Ishikawa (cell line): Measurements from ENCODE around the gene TDO2.

ENCODE experiments used
- CEBPB ChIP-seq: IDR thresholded peaks from 2 replicates; pipeline ENCODE4 v1.6.1; 2012
- CREB1 ChIP-seq: IDR thresholded peaks from 2 replicates; pipeline ENCODE4 v1.6.1; 2012; ENCODE audit warnings: low read depth
- EGR1 ChIP-seq: IDR thresholded peaks from 2 replicates; pipeline ENCODE4 v1.6.1; 2012
- EP300 ChIP-seq: IDR thresholded peaks from 2 replicates; pipeline ENCODE4 v1.6.1; 2012; ENCODE audit warnings: borderline replicate concordance
- FOXM1 ChIP-seq: IDR thresholded peaks from 2 replicates; pipeline ENCODE4 v1.6.1; 2012; ENCODE audit warnings: low read depth, borderline replicate concordance
- NFIC ChIP-seq: IDR thresholded peaks from 2 replicates; pipeline ENCODE4 v1.6.1; 2012
- RAD21 ChIP-seq: IDR thresholded peaks from 2 replicates; pipeline ENCODE4 v1.6.1; 2012; ENCODE audit warnings: low read depth
- TAF1 ChIP-seq: IDR thresholded peaks from 2 replicates; pipeline ENCODE4 v1.6.1; 2012; ENCODE audit warnings: low read depth, mild to moderate bottlenecking
- TEAD4 ChIP-seq: IDR thresholded peaks from 2 replicates; pipeline ENCODE4 v1.6.1; 2012
- YY1 ChIP-seq: IDR thresholded peaks from 2 replicates; pipeline ENCODE4 v1.6.1; 2012; ENCODE audit warnings: low read depth
- TF ChIP-seq, protein P1 (sequence below): IDR thresholded peaks from 2 replicates; pipeline ENCODE4 v1.6.1; 2012; ENCODE audit warnings: low read depth, mild to moderate bottlenecking
- TF ChIP-seq, protein P2 (sequence below): IDR thresholded peaks from 2 replicates; pipeline ENCODE4 v1.6.1; 2012

DNA sequence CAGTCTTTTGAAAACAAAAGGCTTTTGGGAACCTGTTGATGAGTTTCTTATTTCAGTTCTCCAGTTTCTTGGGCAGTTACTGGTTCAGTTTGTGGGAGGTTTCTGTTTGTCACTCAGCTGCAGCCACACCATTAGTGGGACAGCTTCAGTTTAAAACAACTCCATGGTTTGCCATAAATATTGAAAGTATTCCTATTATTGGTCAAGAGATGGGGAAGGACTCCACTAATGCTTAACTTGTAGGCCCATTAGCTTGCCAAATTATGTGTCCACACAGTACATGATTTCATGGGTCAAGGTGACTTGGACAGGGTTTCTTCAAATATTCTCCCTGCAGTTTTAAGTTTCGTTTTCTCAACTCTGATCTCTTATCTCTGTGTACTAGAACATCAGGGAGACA is 21.9 kb upstream of the TDO2 start:
- TF ChIP-seq EP300 (no peak), CEBPB (no peak), YY1 (no peak), RAD21 (no peak), EGR1 (no peak), FOXM1 (no peak), NFIC (no peak), TEAD4 (no peak), TAF1 (no peak), CREB1 (no peak)
- TF ChIP-seq, protein P1, sequence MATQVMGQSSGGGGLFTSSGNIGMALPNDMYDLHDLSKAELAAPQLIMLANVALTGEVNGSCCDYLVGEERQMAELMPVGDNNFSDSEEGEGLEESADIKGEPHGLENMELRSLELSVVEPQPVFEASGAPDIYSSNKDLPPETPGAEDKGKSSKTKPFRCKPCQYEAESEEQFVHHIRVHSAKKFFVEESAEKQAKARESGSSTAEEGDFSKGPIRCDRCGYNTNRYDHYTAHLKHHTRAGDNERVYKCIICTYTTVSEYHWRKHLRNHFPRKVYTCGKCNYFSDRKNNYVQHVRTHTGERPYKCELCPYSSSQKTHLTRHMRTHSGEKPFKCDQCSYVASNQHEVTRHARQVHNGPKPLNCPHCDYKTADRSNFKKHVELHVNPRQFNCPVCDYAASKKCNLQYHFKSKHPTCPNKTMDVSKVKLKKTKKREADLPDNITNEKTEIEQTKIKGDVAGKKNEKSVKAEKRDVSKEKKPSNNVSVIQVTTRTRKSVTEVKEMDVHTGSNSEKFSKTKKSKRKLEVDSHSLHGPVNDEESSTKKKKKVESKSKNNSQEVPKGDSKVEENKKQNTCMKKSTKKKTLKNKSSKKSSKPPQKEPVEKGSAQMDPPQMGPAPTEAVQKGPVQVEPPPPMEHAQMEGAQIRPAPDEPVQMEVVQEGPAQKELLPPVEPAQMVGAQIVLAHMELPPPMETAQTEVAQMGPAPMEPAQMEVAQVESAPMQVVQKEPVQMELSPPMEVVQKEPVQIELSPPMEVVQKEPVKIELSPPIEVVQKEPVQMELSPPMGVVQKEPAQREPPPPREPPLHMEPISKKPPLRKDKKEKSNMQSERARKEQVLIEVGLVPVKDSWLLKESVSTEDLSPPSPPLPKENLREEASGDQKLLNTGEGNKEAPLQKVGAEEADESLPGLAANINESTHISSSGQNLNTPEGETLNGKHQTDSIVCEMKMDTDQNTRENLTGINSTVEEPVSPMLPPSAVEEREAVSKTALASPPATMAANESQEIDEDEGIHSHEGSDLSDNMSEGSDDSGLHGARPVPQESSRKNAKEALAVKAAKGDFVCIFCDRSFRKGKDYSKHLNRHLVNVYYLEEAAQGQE, result no peak
- TF ChIP-seq, protein P2, sequence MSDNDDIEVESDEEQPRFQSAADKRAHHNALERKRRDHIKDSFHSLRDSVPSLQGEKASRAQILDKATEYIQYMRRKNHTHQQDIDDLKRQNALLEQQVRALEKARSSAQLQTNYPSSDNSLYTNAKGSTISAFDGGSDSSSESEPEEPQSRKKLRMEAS, result no peak
